ENCODE measurements around the gene ZFR. TPM values are rescaled to one million over a fixed set of nuclear protein-coding genes. Genes with fewer than 3 reads are reported as not detected.

ZFR gene
- polyA plus RNA-seq, 2 of the 4 experiments (the other 2 are of a cell fraction): 65.6 to 107 TPM

DNA sequence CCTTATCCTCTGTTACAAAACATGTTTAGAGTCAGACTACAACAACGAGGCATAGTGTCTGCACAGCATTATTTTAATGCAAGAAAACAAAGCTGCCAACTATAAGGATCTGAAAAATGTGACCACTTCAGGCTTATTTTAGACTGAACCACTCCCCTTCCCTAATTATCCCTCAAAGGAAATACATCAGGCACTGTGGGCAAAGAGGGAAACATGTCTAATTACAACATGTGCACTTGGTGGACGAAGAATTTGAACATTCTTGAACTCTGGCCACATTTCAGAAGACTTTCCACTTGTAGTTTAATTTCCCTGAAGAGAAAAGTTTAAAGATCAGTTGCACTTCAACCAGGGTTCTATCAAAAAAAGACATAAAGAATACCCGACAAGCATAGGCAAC is 135.6 kb downstream of the ZFR start:
- ChIA-PET CTCF (no interaction called here), POLR2A (no interaction called here)
- H3K4me3 ChIP-seq: no peak overlapping the region
- ATAC-seq (no peak), DNase-seq (ENCODE audit: low read depth in 1 of 2, low spot score in 1 of 2) (no peak), FAIRE-seq (no peak)
- H3K27ac ChIP-seq: no peak overlapping the region
- H3K9me3 ChIP-seq: no peaks in the 10 kb centered on the region
- WGBS (ENCODE audit: missing lambda C conversion rate): 88% methylated on average over 3 of the region's 3 CpGs
- H3K4me1 ChIP-seq: peaks cover 10% of the 10 kb centered on the region
- no peak for TF ChIP-seq NPAS2 (CRISPR knock-in tag; IDR thresholded peaks at IDR 0.05; ENCODE audit: borderline replicate concordance)
- no peak for TF ChIP-seq MYC (IDR thresholded peaks at IDR 0.05; ENCODE audit: borderline replicate concordance, low read length)
- TF ChIP-seq, protein P1, sequence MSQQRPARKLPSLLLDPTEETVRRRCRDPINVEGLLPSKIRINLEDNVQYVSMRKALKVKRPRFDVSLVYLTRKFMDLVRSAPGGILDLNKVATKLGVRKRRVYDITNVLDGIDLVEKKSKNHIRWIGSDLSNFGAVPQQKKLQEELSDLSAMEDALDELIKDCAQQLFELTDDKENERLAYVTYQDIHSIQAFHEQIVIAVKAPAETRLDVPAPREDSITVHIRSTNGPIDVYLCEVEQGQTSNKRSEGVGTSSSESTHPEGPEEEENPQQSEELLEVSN (IDR thresholded peaks at IDR 0.05; ENCODE audit: borderline replicate concordance, low read depth): no peak
- no peak overlapping the region for H3K4me2 ChIP-seq

DNA sequence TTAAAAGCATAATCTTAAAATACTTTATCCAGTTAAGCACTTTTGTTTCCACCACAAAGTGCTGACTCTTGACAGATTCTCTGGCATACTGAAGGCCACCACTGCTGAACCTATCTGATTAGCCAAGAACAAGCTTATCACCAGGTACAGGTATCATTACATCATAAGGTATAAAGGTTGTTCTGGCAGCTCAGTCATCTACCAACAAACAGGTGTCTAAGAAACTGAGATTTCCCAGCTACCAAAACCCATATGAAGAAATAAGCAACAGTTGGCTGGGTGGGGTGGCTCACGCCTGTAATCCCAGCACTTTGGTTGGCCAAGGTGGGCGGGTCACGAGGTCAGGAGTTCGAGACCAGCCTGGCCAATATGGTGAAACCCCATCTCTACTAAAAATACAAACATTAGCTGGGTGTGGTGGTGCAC is 136.8 kb downstream of the ZFR start:
- Histone ChIP-seq H3K4me1 (peaks cover 21% of the 10 kb centered on the region), H3K4me3 (no peak overlapping the region), H3K27ac (no peak overlapping the region), H3K9me3 (no peaks in the 10 kb centered on the region), H3K4me2 (no peak overlapping the region)
- ATAC-seq (no peak), FAIRE-seq (no peak), DNase-seq (ENCODE audit: low read depth in 1 of 2, low spot score in 1 of 2) (no peak)
- ChIA-PET CTCF (interaction anchor here (0.8 kb wide), 1 partner anchor 21 kb away, joined by 3 read pairs; no protein-coding TSS in a partner anchor), POLR2A (no interaction called here)
- WGBS (ENCODE audit: missing lambda C conversion rate): 91% methylated on average over 4 of the region's 4 CpGs
- TF ChIP-seq FOSB (CRISPR knock-in tag; IDR thresholded peaks at IDR 0.05) (no peak), MAFK (IDR thresholded peaks at IDR 0.05; ENCODE audit: partially characterized antibody) (peak; percentile 60)

DNA sequence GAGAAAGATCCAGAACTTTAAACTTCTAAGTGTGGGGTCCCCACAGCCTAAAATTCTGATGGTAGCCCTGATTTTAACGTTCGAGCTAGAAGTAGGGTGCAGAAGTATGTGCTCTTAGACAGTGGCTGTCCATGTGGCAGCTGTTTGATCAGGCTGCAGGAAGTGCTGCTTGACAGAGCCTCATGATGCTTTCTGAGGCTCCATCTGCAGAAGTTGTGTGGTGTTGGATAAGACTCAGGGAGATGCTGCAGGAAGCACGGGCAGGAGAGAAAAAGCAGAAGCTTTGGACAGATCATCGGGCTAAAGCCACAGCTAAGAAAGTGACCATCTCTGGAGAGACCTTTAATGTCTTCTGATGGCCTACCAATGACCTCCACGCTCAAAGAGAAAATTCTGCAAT is 139.9 kb downstream of the ZFR start:
- ATAC-seq (no peak), FAIRE-seq (no peak), DNase-seq (ENCODE audit: low read depth in 1 of 2, low spot score in 1 of 2) (no peak)
- POLR2A ChIA-PET: no interaction called here
- peaks cover 23% of the 10 kb centered on the region for H3K4me1 ChIP-seq
- H3K4me2 ChIP-seq: no peak overlapping the region
- 92% methylated on average over 5 of the region's 5 CpGs for WGBS (ENCODE audit: missing lambda C conversion rate)
- H3K9me3 ChIP-seq: no peaks in the 10 kb centered on the region
- H3K4me3 ChIP-seq: no peak overlapping the region
- TF ChIP-seq EP300 (IDR thresholded peaks at IDR 0.05) (no peak), RNF2 (IDR thresholded peaks at IDR 0.05; ENCODE audit: borderline replicate concordance, low read depth) (no peak), RFX5 (IDR thresholded peaks at IDR 0.05) (no peak), CEBPB (IDR thresholded peaks at IDR 0.05) (no peak), KDM5A (IDR thresholded peaks at IDR 0.05) (no peak), EHF (CRISPR knock-in tag; IDR thresholded peaks at IDR 0.05) (no peak), GATA3 (IDR thresholded peaks at IDR 0.05; ENCODE audit: borderline replicate concordance) (no peak), SMC3 (IDR thresholded peaks at IDR 0.05) (no peak)
- TF ChIP-seq, protein P2, sequence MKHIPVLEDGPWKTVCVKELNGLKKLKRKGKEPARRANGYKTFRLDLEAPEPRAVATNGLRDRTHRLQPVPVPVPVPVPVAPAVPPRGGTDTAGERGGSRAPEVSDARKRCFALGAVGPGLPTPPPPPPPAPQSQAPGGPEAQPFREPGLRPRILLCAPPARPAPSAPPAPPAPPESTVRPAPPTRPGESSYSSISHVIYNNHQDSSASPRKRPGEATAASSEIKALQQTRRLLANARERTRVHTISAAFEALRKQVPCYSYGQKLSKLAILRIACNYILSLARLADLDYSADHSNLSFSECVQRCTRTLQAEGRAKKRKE (CRISPR knock-in tag; IDR thresholded peaks at IDR 0.05; ENCODE audit: low read depth): no peak
- TF ChIP-seq, protein P3, sequence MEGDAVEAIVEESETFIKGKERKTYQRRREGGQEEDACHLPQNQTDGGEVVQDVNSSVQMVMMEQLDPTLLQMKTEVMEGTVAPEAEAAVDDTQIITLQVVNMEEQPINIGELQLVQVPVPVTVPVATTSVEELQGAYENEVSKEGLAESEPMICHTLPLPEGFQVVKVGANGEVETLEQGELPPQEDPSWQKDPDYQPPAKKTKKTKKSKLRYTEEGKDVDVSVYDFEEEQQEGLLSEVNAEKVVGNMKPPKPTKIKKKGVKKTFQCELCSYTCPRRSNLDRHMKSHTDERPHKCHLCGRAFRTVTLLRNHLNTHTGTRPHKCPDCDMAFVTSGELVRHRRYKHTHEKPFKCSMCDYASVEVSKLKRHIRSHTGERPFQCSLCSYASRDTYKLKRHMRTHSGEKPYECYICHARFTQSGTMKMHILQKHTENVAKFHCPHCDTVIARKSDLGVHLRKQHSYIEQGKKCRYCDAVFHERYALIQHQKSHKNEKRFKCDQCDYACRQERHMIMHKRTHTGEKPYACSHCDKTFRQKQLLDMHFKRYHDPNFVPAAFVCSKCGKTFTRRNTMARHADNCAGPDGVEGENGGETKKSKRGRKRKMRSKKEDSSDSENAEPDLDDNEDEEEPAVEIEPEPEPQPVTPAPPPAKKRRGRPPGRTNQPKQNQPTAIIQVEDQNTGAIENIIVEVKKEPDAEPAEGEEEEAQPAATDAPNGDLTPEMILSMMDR (IDR thresholded peaks at IDR 0.05): no peak
- H3K27ac ChIP-seq: no peak overlapping the region
- CTCF ChIA-PET: interaction anchor here (1.1 to 1.9 kb wide), 5 partner anchors 8 to 286 kb away, joined by 3 to 5 read pairs (median 3); partner anchors contain the start of gene MTMR12

Small RNA genes within 50 kb of the gene (small RNA-seq; reads per million reads assigned to genes)
- gene MIR579 (0 to 20.0 (median 11.8) reads per million in 6 experiments), gene RNU6-378P (0.16 to 3.8 (median 0.51) reads per million in 6 experiments)

Other genes starting within 250 kb of the ZFR start
- gene MTMR12, start 131.8 kb downstream of the ZFR start, polyA plus RNA-seq (2011; rRNA removed): 26.5 and 29.8 TPM in 2 replicates
- 13.8 to 14.3 TPM (median 14.1 TPM) in 3 replicates for gene MTMR12, start 131.8 kb downstream of the ZFR start, polyA plus RNA-seq (2017; fragmentation: RNase III; extraction: RNeasy Plus Mini Kit Qiagen cat#74134 plus additional on column Dnase treatment)
- gene SUB1, start 140.8 kb upstream of the ZFR start, polyA plus RNA-seq (2011; rRNA removed): 179 and 450 TPM in 2 replicates
- 190 to 208 TPM (median 197 TPM) in 3 replicates for gene SUB1, start 140.8 kb upstream of the ZFR start, polyA plus RNA-seq (2017; fragmentation: RNase III; extraction: RNeasy Plus Mini Kit Qiagen cat#74134 plus additional on column Dnase treatment)

All from A549 (cell line).